ENCODE data around the gene TMEM256.
"Not testable (repeated sequence)": the region's sequence is repeated elsewhere in the genome, so short reads cannot be mapped to it uniquely, and the experiment has no call there.

Gene TMEM256

GRCh38 chr17:7380855-7381683, 22.8 kb downstream of the TMEM256 start, which contains the start of gene TNK1:
TSS of gene TNK1 (plus strand) at chr17:7381089. CDS start at chr17:7382927, 1,838 bp downstream.
- no peak for DNase-seq

- no peak for DNase-seq
Observed at GRCh38 chr17:7380321-7380720, 23.6 kb downstream of the TMEM256 start.

- DNase-seq = no peak
Observed at GRCh38 chr17:7379134-7379533, 24.8 kb downstream of the TMEM256 start.

GRCh38 chr17:7374353-7374752, 29.5 kb downstream of the TMEM256 start:
- DNase-seq = no peak

- no peak for DNase-seq
Observed at GRCh38 chr17:7370853-7371252, 33.0 kb downstream of the TMEM256 start.

- DNase-seq = no peak
Observed at GRCh38 chr17:7369825-7370224, 34.1 kb downstream of the TMEM256 start.

- DNase-seq = not testable (repeated sequence)
Observed at GRCh38 chr17:7368599-7368994, 35.3 kb downstream of the TMEM256 start.

GRCh38 chr17:7367918-7368598, 35.8 kb downstream of the TMEM256 start:
- DNase-seq = no peak

- no peak for DNase-seq
Observed at GRCh38 chr17:7367083-7367482, 36.8 kb downstream of the TMEM256 start.

GRCh38 chr17:7365963-7366362, 37.9 kb downstream of the TMEM256 start:
- not testable (repeated sequence) for DNase-seq

GRCh38 chr17:7363311-7363710, 40.6 kb downstream of the TMEM256 start:
- DNase-seq = no peak

- no peak for DNase-seq
Observed at GRCh38 chr17:7361906-7362305, 42.0 kb downstream of the TMEM256 start.

- no peak for DNase-seq
Observed at GRCh38 chr17:7357381-7357780, 46.5 kb downstream of the TMEM256 start.

- DNase-seq = no peak
Observed at GRCh38 chr17:7356756-7357155, 47.1 kb downstream of the TMEM256 start.

- DNase-seq = peak; percentile 93
Observed at GRCh38 chr17:7356072-7356549, 47.8 kb downstream of the TMEM256 start.

GRCh38 chr17:7355573-7355972, 48.3 kb downstream of the TMEM256 start:
- no peak for DNase-seq

- DNase-seq = no peak
Observed at GRCh38 chr17:7355053-7355452, 48.8 kb downstream of the TMEM256 start, which contains the start of gene TMEM95. TSS of gene TMEM95 (plus strand) at chr17:7355156. CDS start at chr17:7355205, 49 bp downstream.

- peak; percentile 45 for DNase-seq
Observed at GRCh38 chr17:7354262-7354843, 49.5 kb downstream of the TMEM256 start.

Data from stimulated activated CD8-positive, alpha-beta memory T cell treated with anti-CD3 and anti-CD28 coated beads, Interleukin-4, amount 100 ng/mL, for 48 hours (primary cell).